GM18517 (cell line): Measurements from ENCODE around the gene AHNAK.

Source experiments
- ATAC-seq: cut with Tn5 transposase; IDR thresholded peaks from one replicate; pipeline ENCODE4 v1.9.1; 2021; ENCODE audit warnings: mild to moderate bottlenecking, moderate library complexity; ENCODE audit not compliant: unreplicated experiment

Gene AHNAK

DNA sequence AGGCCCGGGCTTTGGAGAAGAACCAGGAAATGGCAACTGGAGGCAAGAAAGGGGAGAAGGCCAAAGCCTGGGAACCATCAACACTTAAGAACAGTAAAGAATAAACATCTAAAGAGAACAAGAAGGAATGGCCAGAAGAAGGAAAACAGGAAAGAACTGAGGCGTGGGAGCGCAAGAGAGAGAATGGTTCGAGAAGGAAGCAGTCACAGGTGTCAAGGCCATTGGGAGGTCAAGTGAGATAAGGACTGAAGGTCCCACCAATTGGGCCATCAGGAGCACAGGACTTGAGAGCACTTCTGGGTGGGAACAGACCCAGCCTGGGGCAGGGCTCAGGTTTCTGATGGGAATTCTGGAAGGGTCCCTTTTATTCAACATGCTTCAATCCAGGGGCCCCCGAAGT is 128.5 kb downstream of the AHNAK start:
- ATAC-seq, result no peak

DNA sequence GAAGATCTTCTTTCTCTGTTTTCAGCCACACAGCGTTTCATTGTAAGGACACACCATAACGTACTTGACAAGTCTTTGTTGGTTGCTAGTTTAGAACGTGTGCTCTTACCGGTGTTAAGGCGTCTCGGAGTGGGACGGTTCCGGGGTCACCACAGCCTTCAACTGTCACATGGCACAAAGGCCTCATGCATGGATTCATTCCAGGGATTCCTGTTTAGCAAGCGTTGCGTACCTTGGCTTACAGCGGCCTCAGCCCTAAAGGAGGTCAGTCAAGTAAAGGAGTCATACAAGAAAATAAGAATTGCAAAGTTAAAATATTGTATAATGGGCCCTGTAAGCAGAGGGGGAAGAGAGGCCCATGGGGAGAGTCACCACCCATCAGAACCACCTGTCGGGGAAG is 130.0 kb downstream of the AHNAK start:
- ATAC-seq, result no peak

DNA sequence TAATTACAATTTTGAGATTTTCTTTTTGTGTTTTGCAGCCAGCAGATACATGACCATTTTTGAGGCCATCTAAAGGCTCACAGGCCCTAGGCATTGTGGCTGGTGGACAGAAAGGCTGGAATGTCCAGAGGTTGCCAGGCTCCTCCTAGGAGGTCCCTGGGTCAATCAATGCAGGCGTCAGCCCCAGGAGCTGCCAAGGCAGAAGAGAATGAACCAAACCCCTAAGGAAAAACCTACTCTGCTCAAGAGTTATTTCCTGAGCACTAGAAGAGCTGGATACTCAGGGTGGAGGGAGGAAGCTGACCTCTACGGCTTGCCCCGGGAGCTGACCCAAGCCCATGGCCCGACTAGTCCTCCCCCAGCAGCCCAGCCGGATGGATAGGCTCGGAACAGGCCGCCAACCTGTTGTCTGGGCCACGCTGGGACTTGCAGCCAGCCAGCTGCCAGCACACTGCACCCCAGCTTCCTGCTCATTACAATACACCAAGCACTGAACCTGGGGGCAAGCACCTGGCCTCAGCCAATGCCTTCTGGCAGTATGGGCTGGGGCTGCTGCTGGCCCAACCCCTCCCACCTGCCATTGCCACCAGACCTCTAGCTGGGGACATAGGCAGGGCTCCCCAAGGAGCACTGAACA is 133.4 kb downstream of the AHNAK start:
- no peak for ATAC-seq

DNA sequence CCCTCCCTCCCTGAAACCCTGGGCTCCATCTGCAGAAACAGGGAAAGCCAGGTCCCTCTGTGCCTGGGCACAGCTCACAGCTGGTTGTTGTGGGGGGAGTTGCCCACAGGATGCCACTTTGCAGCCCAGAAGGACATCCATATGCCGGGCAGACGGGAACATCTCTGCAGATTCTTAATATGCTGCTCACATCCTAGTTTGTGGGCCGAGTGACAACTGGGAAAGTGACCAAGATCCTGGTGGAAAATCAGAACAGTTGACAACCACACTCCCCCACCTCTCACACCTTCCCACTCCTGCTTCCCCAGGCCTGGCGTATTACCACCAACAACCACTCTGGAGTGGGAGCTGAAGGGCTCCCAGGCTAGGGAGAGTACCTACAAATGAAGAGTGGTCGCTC is 135.1 kb downstream of the AHNAK start:
- no peak for ATAC-seq

DNA sequence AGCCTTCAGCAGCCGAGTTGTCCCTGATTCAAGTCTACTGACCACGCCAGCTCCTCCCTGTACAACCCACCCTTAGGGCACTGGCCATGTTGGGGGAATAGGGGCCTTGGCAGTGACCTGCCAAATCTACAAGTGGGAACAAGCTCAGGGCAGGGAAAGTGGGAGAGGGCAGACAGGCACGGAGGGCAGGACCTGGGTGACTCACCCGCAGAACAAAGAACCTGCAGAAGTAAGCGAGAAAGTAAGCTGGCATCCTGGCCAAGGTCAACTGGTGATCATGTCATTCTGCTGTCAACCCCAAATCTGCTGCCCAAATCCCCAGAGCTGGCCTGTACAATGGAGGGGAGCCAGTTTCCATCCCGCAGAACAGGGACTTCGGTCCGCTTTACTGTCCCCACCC is 135.6 kb downstream of the AHNAK start:
- no peak for ATAC-seq

DNA sequence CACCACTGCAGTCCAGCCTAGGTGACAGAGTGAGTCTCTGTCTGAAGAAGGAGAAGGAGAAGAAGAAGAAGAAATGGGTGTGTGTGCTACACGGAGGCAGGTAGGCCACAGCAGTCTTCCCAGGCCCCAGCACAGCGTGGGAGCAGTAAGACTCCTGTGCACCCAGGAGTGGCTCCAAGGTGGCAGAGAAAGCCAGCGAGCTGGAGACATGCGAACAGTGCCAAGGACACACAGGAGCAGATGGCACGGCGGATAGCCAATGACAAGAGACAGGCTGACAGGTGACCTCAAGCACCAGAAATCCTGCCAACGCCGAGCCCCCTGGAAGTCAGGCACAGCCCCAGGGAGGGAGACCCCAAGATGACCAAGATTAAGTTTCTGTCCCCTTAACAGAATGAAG is 136.8 kb downstream of the AHNAK start:
- no peak for ATAC-seq

DNA sequence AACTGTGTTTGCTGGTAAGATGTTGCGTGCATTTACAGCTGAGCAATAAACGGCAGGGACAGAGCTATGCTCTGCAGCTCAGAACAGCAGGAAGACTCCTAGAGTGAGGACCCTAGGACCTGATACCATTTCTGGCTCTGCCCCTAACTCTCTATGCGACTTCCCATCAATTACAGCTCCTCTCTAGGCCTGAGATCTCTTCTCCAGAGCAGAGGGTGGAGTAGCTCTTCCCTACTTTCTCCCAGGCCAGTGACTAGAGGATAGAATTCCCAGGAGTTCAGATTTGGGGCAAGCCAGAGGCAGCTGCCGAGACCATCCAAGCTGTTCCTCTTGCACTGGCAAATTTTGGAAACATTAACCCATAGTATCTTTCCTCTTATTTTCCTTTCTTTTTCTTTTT is 140.6 kb downstream of the AHNAK start:
- ATAC-seq, result no peak

DNA sequence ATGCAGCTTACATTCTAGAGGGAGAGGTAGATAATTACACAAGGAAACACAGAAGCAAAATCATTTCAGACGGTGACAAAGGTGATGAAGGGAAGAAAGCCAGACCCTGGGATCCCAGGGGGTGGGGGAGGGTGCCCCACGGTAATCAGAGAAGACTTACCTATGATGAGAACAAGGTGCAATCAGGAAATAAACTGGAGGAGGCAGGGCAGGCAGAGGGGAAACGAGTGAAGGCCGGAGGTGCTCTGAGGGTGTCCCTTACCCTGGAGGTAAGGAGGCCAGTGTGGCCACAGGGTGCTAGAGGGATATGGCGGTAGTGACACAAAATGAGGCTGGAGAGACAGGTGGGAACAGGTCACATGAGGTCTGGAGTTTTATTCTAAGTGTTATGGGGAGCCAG is 141.7 kb downstream of the AHNAK start:
- no peak for ATAC-seq

DNA sequence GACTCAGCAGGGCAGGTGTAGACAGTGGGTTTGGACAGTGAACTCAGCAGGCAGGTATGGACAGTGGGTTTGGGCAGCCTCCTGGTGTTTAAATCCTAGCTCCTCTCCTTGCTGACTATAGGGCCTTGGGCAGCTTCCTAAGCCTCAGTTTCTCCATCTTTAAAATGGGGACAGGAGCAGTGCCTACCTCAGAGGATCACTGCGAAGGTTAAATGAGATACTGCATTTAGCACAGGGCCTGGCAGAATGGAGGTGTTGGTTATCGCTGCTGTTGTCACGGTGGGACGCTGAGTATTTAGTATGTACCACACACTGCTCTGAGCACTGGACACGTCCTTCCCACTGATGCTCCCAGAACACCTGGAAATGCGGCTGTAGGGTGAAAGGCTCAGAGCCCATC is 142.2 kb downstream of the AHNAK start:
- no peak for ATAC-seq

DNA sequence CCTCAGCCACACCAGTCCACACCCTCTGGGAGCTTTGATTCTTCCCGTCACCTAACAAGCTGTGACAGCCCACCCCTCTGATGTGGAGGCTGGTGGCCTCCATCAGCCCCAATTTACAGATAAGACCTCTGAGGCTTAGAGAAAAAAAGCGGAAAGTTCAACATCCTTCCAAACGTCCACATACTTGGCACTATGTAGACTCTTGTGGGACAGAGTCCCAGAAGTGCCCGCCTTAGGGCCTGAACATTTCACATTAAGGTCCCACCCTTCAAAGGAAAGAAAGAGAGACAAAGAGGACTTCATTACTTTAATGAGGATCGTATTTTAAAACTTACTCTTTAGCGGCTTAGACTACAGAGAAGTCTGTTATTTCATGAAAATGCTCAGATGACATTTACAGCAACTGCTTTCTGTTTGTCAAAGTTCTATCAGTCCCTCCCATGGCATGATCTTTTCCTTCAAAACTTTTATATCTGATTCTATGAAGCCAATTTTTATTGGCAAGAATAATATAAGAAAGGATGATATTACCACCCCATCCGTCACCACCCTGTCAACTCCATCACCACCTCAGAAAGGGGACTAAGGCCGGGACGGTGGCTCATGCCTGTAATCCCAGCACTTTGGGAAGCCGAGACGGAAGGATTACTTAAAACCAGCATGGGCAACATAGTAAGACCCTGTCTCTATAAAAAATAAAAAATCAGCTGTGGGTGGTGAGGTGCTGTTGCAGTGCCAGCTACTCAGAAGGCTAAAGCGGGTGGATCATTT is 143.5 kb downstream of the AHNAK start:
- no peak for ATAC-seq

DNA sequence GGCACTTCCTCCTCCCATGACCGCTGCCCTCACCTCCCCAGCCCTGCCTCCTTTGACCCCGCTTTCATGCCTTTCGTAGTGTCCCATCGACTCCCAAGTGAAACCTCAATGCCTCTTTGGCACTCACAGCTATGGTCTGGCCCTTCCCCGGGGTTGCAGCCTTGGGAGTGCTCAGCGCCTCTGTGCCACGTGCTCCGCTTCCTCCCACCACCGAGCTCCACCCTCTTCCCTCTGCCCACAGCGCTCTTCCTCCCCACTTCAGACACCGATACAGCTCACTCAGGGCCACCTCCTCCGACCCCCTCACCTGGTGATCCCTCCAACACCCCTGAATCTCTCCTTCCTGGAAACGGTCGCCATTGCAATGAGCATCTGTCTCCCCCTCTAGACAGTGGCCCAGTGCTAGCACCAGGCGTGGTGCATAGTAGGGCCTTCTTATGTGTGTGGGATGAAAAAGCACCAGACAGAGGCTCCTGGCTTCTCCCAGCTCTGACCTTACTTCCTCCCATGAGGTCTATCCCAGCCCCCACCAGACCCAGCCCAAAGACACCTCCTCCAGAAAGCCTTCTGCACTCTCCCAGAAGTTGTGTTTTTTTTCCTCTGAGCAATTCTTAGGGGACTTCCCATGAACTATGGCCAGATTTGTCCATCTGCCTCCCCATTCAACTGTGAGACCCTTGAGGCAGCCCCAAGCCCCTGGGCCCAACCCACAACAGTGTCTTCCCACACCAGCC is 144.2 kb downstream of the AHNAK start:
- no peak for ATAC-seq

DNA sequence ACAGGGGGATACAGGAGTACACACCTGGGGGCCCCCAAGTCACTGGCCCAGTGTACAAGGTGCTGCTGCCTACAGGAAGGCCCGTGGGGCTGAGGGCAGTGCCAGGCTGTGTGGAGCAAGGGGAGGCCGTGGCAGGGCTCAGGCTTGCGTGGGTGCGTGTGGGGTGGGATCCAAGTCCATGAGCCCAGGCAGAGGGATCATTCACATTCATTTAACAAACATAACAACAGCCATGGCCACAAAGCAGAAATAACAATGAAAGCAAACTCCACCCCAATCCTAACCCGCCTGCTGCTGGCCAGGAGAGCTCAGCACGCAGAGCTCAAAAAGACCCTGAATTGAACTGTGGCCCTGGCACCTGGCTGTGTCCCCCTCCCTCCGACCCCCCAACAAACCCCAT is 144.8 kb downstream of the AHNAK start:
- ATAC-seq, result no peak

DNA sequence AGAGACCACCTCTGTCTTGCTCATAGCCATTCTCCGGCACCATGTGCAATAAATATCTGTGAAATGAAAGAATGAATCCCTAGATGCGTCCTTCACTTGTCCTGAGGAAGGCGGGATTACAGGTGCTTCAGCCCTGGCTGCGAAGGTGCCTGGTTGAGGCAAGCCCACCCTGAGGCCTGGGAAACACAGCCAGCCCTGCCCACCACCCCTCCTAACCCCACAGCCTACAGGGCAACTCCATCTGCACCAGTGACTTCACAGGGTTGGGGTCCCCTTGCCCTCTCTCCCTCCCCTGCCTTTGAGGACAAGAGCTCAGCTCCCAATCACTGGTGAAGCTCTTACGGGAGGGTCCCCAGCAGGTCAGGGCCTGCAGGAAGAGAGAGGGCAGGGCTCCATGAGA is 145.2 kb downstream of the AHNAK start:
- ATAC-seq, result no peak

DNA sequence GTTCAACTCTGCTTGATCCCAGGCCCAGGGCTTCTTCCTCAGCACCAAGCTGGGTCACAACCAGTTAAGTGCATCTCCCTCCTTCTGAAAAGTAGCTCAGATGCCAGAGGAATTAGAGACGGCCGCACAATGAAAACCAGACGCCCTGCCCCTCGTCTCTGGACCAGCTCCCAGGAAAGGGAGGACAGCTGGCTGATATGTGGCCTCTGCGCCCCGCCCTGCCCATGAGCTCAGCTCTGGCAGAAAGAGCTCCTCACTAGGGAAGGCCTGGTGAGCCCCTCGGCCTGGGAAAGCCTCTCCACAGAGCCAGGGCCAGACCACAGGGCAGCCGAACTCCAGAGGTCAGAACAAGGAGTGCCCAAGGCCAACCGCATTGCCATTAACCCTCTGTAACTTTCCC is 145.8 kb downstream of the AHNAK start:
- no peak for ATAC-seq

DNA sequence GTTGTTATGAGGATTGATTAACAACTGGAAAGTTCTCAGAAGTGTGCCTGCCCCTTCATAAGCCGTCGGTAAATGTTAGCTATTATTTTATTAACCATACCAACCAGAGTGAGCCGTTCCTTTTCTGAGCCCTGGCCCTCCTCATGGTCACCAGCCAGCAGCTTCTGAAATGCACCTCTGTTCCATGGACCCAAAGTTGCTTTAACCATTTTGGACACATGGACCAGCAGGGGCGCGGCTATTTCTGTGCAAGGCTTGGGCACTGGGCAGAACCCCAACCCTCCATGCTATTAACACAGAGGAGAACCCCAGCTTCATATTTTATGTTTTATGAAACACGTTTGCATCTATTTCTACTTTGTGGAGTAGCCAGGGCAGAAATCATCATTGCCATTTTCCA is 146.3 kb downstream of the AHNAK start:
- no peak for ATAC-seq

DNA sequence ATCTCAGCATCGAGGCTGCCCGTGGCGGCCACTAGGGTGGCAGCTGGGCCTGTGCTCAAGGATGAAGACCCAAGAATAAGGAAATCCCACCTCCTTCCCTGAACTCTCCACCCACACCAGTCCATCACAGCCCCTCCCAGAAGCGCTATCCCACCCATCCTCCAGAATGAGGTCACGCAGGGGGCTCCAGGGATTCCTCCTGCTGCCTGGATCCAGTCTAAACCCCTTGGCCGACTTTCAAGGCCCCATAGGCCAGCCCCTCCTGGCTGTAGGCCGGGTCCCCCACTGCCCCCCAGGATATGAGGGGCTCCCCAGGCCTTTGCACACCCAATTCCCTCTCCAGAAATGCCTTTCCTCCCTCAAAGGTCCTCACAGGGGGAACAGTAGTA is 146.7 kb downstream of the AHNAK start:
- ATAC-seq, result no peak

DNA sequence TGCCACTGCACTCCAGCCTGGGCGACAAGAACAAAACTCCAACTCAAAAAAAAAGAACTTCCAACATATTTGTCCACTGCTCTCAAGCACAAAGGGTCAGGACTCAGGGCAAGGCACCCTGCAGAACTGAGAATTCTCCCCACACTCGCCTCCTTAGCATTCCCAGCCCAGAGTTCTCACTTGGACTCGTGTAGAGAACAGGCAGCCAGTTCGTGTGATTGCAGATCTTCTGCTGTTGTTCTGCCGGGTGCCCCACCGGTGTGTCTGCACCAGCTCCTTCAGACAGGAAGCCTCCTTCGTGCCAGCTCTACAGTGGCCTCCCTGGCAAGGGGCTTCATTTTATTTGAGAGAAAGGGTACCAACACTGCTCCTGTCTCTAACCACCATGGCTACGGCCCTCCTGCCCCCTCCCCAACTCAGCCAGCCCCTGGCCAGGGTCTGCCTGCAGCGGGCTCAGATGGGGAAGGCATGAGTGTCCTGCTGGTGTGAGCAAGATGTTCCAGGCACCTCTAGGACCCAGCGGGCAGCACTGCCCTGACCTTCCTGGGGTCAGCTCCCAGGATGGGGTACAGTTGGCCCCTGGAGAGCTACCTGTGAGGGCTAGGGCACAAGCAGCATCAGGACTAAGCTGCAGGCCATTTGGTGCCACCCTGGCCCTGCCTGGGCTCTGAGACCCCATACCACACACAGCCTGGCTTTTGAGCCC is 147.3 kb downstream of the AHNAK start:
- ATAC-seq, result no peak

DNA sequence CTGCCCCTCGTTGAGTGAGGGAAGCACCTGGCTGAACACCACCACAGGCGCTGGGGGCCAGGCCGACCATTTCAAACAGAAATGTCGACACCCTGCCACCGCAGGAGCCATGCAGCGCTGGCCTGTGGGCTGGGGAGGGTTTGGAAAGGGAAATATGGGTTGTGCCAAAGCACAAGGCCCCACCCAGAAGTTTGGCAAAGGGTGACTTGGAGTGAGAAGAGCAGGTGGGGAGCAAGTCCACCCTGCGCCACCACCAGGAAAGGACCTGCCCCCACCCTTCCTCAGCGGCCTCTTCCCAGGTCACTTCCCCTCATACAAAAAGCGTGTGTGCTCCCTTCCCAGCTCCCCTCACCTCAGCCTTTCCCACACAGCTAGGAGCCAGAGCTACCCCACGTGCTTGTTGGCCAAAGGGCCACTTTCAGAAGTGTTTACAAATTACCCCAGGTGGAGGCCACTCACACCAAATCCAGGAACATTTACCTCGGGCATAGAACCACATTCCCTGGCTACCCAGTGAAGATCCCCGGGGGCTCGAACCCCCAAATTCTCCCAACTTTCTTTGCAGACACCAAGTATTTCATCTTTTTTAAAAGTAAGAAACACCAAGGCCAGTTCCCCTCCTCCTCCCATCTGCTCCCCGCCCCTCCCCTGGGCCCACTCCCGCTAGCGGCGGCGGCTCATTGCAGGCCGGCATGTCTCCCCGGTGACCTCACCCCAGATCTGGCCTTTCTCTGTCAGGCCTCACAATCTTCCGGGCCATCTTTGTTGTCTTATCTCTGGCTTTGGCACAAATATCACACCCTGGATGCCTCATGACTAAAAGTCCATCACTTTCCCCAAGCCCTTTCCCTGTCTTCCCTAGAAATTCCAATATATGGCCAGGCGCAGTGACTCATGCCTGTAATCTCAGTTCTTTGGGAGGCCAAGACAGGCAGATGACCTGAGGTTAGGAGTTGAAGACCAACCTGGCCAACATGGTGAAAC is 148.3 kb downstream of the AHNAK start:
- ATAC-seq, result no peak

DNA sequence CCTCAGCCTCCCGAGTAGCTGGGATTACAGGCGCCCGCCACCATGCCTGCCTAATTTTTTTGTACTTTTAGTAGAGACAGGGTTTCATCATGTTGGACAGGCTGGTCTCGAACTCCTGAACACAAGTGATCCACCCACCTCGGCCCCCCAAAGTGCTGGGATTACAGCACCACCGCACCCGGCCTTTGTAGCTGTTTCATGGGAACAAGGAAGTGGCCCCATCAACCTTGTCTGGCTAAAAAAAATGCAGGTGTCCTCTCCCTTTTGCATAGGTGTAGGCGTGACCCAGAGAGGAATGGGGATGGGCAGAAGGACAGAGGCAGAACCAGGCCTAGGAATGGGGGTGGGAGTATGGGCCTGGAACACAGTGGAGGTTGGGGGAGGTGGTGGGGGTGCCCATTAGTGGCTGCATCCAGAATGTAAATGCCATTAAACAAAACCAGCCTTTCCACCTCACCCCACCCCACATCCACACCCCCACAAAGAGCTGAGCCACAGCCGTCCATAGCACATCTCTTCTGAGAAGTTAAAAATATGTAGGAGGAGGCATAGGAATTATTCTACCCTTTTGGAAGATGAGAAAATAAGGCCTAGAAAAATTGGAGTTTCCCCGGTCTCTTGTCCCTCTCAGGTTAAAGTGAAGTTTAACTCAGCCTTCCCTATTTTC is 150.6 kb downstream of the AHNAK start:
- no peak for ATAC-seq
